Prostate gland (tissue), 2 donors: Measurements from ENCODE around the gene NOC4L.

Experiments used
- CTCF ChIP-seq, 4 experiments: fragments of 200-600 bp in 2 of 4; fragments of 450-650 bp in 2 of 4; sonication (generic) in 2 of 4; IDR thresholded peaks; 1 replicate in 3 of 4; 2 replicates in 1 of 4; pipeline ENCODE4 v1.5.1; 2016 to 2019; ENCODE audit warnings: antibody characterized with exemption in 4 of 4, mild to moderate bottlenecking in 2 of 4, moderate library complexity in 2 of 4
- POLR2A ChIP-seq: fragments of 450-650 bp; IDR thresholded peaks from one replicate; pipeline ENCODE4 v1.6.1; 2016; ENCODE audit warnings: antibody characterized with exemption, mild to moderate bottlenecking
- POLR2AphosphoS5 ChIP-seq: sonication (generic); formaldehyde crosslinking; IDR thresholded peaks from one replicate; pipeline ENCODE4 v1.6.1; 2017; ENCODE audit warnings: antibody characterized with exemption

GRCh38 chr12:132130690-132131089 is 13.6 kb upstream of the NOC4L start:
- TF ChIP-seq CTCF (IDR thresholded peaks at IDR 0.05) (no peak), POLR2A (no peak), POLR2AphosphoS5 (no peak)
